ENCODE measurements around the gene SETDB1.

GRCh38 chr1:150981805-150982712, 55.9 kb downstream of the SETDB1 start, which contains the start of gene ANXA9:
- TF ChIP-seq EZH2 (IDR thresholded peaks at IDR 0.05; ENCODE audit: insufficient read depth, poor library complexity, severe bottlenecking) (no peak), EZH2phosphoT487 (IDR thresholded peaks at IDR 0.05; ENCODE audit: insufficient read depth, low read depth) (no peak)

All from GM23248 (cell line).